IMR-90 (cell line): ENCODE measurements around the gene ACAA2. TPM values are rescaled to one million over a fixed set of nuclear protein-coding genes. Genes with fewer than 3 reads are reported as not detected.

Source experiments
- ATAC-seq: fragments of 200-7000 bp; cut with Tn5 transposase; 2 replicates; pipeline ENCODE4 v1.9.1; 2020; ENCODE audit warnings: low read depth, mild to moderate bottlenecking, moderate library complexity
- BruUV-seq: library from RNA; stranded (reverse); fragments of 400-500 nt; replicated peaks from 2 replicates; lab custom pipeline; 2021; lab: Mats Ljungman, UMichigan
- CTCF ChIA-PET: fragments of 300-600 bp; formaldehyde crosslinking; extraction: SDS; loops from one replicate; lab custom pipeline; 2021; ENCODE audit warnings: antibody characterized with exemption; lab: Yijun Ruan, JAX
- POLR2A ChIA-PET: fragments of 300-600 bp; sonication (Branson Sonifier 250); formaldehyde crosslinking; loops from one replicate; lab custom pipeline; 2022; ENCODE audit warnings: antibody characterized with exemption; ENCODE audit not compliant: unreplicated experiment; lab: Charles Lee
- DNase-seq: peaks from one replicate; pipeline ENCODE4 v3.0.0; 2013
- H2AFZ ChIP-seq: replicated peaks from 2 replicates; pipeline ENCODE3; 2013; ENCODE audit warnings: low read length, mild to moderate bottlenecking; ENCODE audit not compliant: poor library complexity
- H2AK5ac ChIP-seq: 2 replicates; pipeline ENCODE4 v1.6.1; 2013; ENCODE audit warnings: low read depth, low read length, inconsistent platforms
- H2AK9ac ChIP-seq: replicated peaks from 2 replicates; pipeline ENCODE3; 2013; ENCODE audit warnings: mild to moderate bottlenecking, low read depth, low read length, moderate library complexity; ENCODE audit not compliant: poor library complexity
- H2BK120ac ChIP-seq: 2 replicates; pipeline ENCODE4 v1.6.1; 2013; ENCODE audit warnings: low read depth, low read length, inconsistent platforms
- H2BK15ac ChIP-seq: 3 replicates; pipeline ENCODE4 v1.6.1; 2013; ENCODE audit warnings: low read depth, low read length, inconsistent platforms
- H2BK20ac ChIP-seq: 2 replicates; pipeline ENCODE4 v1.6.1; 2013; ENCODE audit warnings: low read depth, mild to moderate bottlenecking, inconsistent platforms, low read length, moderate library complexity
- H2BK5ac ChIP-seq: 2 replicates; pipeline ENCODE4 v1.6.1; 2013; ENCODE audit warnings: mild to moderate bottlenecking, low read depth, low read length, inconsistent platforms; ENCODE audit not compliant: poor library complexity, severe bottlenecking
- H3K14ac ChIP-seq: replicated peaks from 2 replicates; pipeline ENCODE4 v1.6.1; 2013; ENCODE audit warnings: low read depth, low read length, inconsistent platforms
- H3K18ac ChIP-seq: 2 replicates; pipeline ENCODE4 v1.6.1; 2013; ENCODE audit warnings: low read depth, low read length, control low read depth
- H3K23ac ChIP-seq: 2 replicates; pipeline ENCODE4 v1.6.1; 2013; ENCODE audit warnings: low read depth, low read length, inconsistent platforms
- H3K27ac ChIP-seq: 2 replicates; pipeline ENCODE4 v1.5.1; 2013; ENCODE audit warnings: mild to moderate bottlenecking, control low read depth, low read length; ENCODE audit not compliant: insufficient read depth
- H3K27me3 ChIP-seq: 2 replicates; pipeline ENCODE4 v1.6.1; 2013; ENCODE audit warnings: low read length; ENCODE audit not compliant: control insufficient read depth, insufficient read depth
- H3K36me3 ChIP-seq: 2 replicates; pipeline ENCODE4 v1.6.1; 2013; ENCODE audit warnings: low read length, mixed read lengths; ENCODE audit not compliant: control insufficient read depth, insufficient read depth
- H3K4ac ChIP-seq: 2 replicates; pipeline ENCODE4 v1.6.1; 2013; ENCODE audit warnings: low read depth, low read length, inconsistent platforms
- H3K4me1 ChIP-seq: 2 replicates; pipeline ENCODE4 v1.6.1; 2013; ENCODE audit warnings: low read length, mixed read lengths; ENCODE audit not compliant: control insufficient read depth, insufficient read depth
- H3K4me2 ChIP-seq: 2 replicates; pipeline ENCODE4 v1.6.1; 2013; ENCODE audit warnings: low read depth, mild to moderate bottlenecking, control low read depth, low read length, moderate library complexity
- H3K4me3 ChIP-seq: 2 replicates; pipeline ENCODE4 v1.5.1; 2013; ENCODE audit warnings: low read depth, mild to moderate bottlenecking, control low read depth, low read length, moderate library complexity; ENCODE audit not compliant: insufficient read depth
- H3K56ac ChIP-seq: 2 replicates; pipeline ENCODE4 v1.6.1; 2013; ENCODE audit warnings: low read length, inconsistent platforms; ENCODE audit not compliant: insufficient read depth; ENCODE audit errors: extremely low read depth
- H3K79me1 ChIP-seq, 2 experiments: 2 replicates each; pipeline ENCODE4 v1.6.1; 2013; ENCODE audit warnings: low read length in 2 of 2, inconsistent platforms in 1 of 2, low read depth in 1 of 2
- H3K9ac ChIP-seq: 2 replicates; pipeline ENCODE4 v1.6.1; 2013; ENCODE audit warnings: low read depth, low read length, control low read depth
- H3K9me1 ChIP-seq: 2 replicates; pipeline ENCODE4 v1.6.1; 2013; ENCODE audit warnings: low read length, inconsistent platforms; ENCODE audit not compliant: insufficient read depth
- H3K9me3 ChIP-seq: 2 replicates; pipeline ENCODE4 v1.6.1; 2013; ENCODE audit warnings: low read length; ENCODE audit not compliant: control insufficient read depth, insufficient read depth
- H4K20me1 ChIP-seq: 2 replicates; pipeline ENCODE4 v1.6.1; 2013; ENCODE audit warnings: low read length, inconsistent platforms; ENCODE audit not compliant: insufficient read depth
- H4K5ac ChIP-seq: 2 replicates; pipeline ENCODE4 v1.6.1; 2013; ENCODE audit warnings: mild to moderate bottlenecking, low read depth, low read length, control low read depth
- H4K8ac ChIP-seq, 2 experiments: 2 replicates each; pipeline ENCODE4 v1.6.1; 2013; ENCODE audit warnings: low read depth in 2 of 2, low read length in 2 of 2, control low read depth in 1 of 2, inconsistent platforms in 1 of 2
- H4K91ac ChIP-seq: 2 replicates; pipeline ENCODE4 v1.6.1; 2013; ENCODE audit warnings: low read depth, low read length, inconsistent platforms; ENCODE audit not compliant: insufficient read depth
- BHLHE40 ChIP-seq: fragments of 150-350 bp; IDR thresholded peaks from 2 replicates; pipeline ENCODE4 v1.6.1; 2016; ENCODE audit warnings: mild to moderate bottlenecking, low read depth, low read length
- FOS ChIP-seq: fragments of 150-350 bp; IDR thresholded peaks from 2 replicates; pipeline ENCODE4 v1.6.1; 2016; ENCODE audit warnings: low read depth, low read length
- MAFK ChIP-seq: IDR thresholded peaks from 2 replicates; pipeline ENCODE4 v1.6.1; 2012; ENCODE audit warnings: low read depth, low read length, improper control_type of control experiment
- MAZ ChIP-seq: IDR thresholded peaks from 2 replicates; pipeline ENCODE4 v1.6.1; 2012; ENCODE audit warnings: low read depth, mild to moderate bottlenecking, low read length, improper control_type of control experiment, moderate library complexity, borderline replicate concordance
- RAD21 ChIP-seq: IDR thresholded peaks from 2 replicates; pipeline ENCODE4 v1.6.1; 2012; ENCODE audit warnings: low read length, improper control_type of control experiment
- RFX5 ChIP-seq: IDR thresholded peaks from 2 replicates; pipeline ENCODE4 v1.8.0; 2012; ENCODE audit warnings: low read depth, mild to moderate bottlenecking, low read length, moderate library complexity
- WGBS, 2 experiments: methylation state at CpG; one replicate each; pipeline versions ENCODE4 v1.1.5 to v1.1.7; 2013; ENCODE audit warnings: missing lambda C conversion rate in 2 of 2; ENCODE audit not compliant: insufficient read length in 1 of 2; ENCODE audit errors: extremely low coverage in 2 of 2; 5-methylcytosine and 5-hydroxymethylcytosine counted together
- dilution Hi-C: fragments of 300-500 bp; cut with HindIII; formaldehyde crosslinking; loops from one replicate; pipeline ENCODE4 v1.14.3; 2018; ENCODE audit warnings: low sequenced_read_pairs; ENCODE audit not compliant: unreplicated experiment
- in situ Hi-C: fragments of 300-500 bp; cut with MboI; formaldehyde crosslinking; loops from 3 replicates; pipeline ENCODE4 v1.14.3; 2019; ENCODE audit warnings: low sequenced_read_pairs, inconsistent platforms, mixed read lengths
- intact Hi-C: fragments of 100-400 bp; cut with micrococcal nuclease; formaldehyde crosslinking; loops from 2 replicates; pipeline ENCODE4 v1.10.0; 2022
- polyA plus RNA-seq, 3 experiments: library from polyadenylated mRNA; depleted of rRNA; stranded (reverse); fragments of >200 nt; gene quantifications; 2 replicates each; pipeline ENCODE4 v1.2.3, GENCODE V29; 2012; ENCODE audit warnings: low replicate concordance in 1 of 3
- total RNA-seq: library from RNA; depleted of rRNA; stranded (reverse); fragments of >200 nt; gene quantifications from 2 replicates; pipeline ENCODE4 v1.2.3, GENCODE V29; 2012
- TF ChIP-seq, protein P1 (sequence below): fragments of 150-350 bp; IDR thresholded peaks from 2 replicates; pipeline ENCODE4 v1.6.1; 2017; ENCODE audit warnings: mild to moderate bottlenecking, antibody characterized with exemption, low read length, low read depth

Gene ACAA2
- total and polyA plus RNA-seq, 2 of the 4 experiments (the other 2 are of a cell fraction): 24.4 to 61.5 TPM

DNA sequence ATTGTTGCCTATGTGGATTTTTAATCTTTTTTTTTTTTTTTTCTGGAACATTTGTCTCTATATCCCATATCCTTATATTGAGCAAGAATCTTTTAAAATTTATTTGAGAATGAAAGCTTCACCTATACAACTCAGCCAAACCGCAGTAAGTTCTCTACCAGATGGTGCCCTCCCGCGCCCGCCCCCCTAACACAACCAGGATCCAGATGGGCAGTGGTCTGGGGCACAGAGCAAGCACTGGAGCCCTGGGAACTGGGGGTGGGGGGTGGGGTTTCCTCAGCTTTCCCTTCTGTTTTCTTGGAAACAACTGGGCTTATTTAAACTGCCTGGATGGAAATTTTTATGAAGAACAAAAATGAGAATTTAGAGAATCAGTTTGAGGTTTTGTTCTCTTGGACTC lies 74.6 kb downstream of the ACAA2 start:
- no peak for DNase-seq
- Histone ChIP-seq H4K20me1 (no peaks in the 10 kb centered on the region), H3K79me1 (no peaks in the 10 kb centered on the region), H2BK120ac (no peak overlapping the region), H4K8ac (no peak overlapping the region), H3K9me3 (no peaks in the 10 kb centered on the region), H2BK20ac (no peak overlapping the region), H3K27me3 (peaks cover 14% of the 10 kb centered on the region), H3K4me3 (no peak overlapping the region), H3K27ac (no peak overlapping the region), H3K9ac (no peak overlapping the region), H3K14ac (no peak overlapping the region), H3K18ac (no peak overlapping the region), H3K9me1 (no peaks in the 10 kb centered on the region), H3K23ac (no peak overlapping the region), H3K4me1 (no peaks in the 10 kb centered on the region), H2AK5ac (no peak overlapping the region), H2AFZ (no peak overlapping the region), H3K4me2 (no peak overlapping the region), H4K91ac (no peak overlapping the region), H2BK15ac (no peak overlapping the region), H2AK9ac (no peak overlapping the region), H3K36me3 (no peaks in the 10 kb centered on the region), H3K4ac (no peak overlapping the region), H2BK5ac (no peak overlapping the region), H4K5ac (no peak overlapping the region), H3K56ac (no peak overlapping the region)
- dilution Hi-C loops: no loop called here
- CTCF ChIA-PET: interaction anchor here (1.0 kb wide), 1 partner anchor 12 kb away, joined by 3 read pairs; no protein-coding TSS in a partner anchor
- POLR2A ChIA-PET: no interaction called here
- intact Hi-C loops: no loop called here
- ATAC-seq: no peak
- TF ChIP-seq, protein P1, sequence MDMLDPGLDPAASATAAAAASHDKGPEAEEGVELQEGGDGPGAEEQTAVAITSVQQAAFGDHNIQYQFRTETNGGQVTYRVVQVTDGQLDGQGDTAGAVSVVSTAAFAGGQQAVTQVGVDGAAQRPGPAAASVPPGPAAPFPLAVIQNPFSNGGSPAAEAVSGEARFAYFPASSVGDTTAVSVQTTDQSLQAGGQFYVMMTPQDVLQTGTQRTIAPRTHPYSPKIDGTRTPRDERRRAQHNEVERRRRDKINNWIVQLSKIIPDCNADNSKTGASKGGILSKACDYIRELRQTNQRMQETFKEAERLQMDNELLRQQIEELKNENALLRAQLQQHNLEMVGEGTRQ: no peak
- no peak for TF ChIP-seq RFX5
- TF ChIP-seq MAFK: no peak
- TF ChIP-seq BHLHE40: no peak
- TF ChIP-seq RAD21: no peak
- TF ChIP-seq MAZ: no peak
- TF ChIP-seq FOS: no peak
- in situ Hi-C loops: no loop called here
- BruUV-seq: no TSS peak
- WGBS, 2 experiments: no CpG with 5 or more reads among the region's 4 CpGs
